DND-41 (cell line): ENCODE results near the gene SERPINE2.

ENCODE experiments used
- ATAC-seq: fragments of 200-7000 bp; cut with Tn5 transposase; 3 replicates; pipeline ENCODE4 v1.9.1; 2021; ENCODE audit warnings: low read depth; ENCODE audit not compliant: insufficient read depth
- DNase-seq: peaks from one replicate; pipeline ENCODE4 v3.0.0-alpha.2; 2020
- H2AFZ ChIP-seq: 2 replicates; pipeline ENCODE4 v1.6.0; 2012; ENCODE audit warnings: low read depth, low read length
- H3K27ac ChIP-seq: 2 replicates; pipeline ENCODE4 v1.5.1; 2012; ENCODE audit warnings: low read length, inconsistent platforms
- H3K27me3 ChIP-seq: fragments of 200-600 bp; sonication (generic); 2 replicates; pipeline ENCODE4 v1.6.0; 2012; ENCODE audit warnings: low read length, mild to moderate bottlenecking, inconsistent platforms; ENCODE audit not compliant: insufficient read depth, poor library complexity
- H3K36me3 ChIP-seq: 2 replicates; pipeline ENCODE4 v1.5.1; 2012; ENCODE audit warnings: low read length, inconsistent platforms; ENCODE audit not compliant: insufficient read depth
- H3K4me1 ChIP-seq: 2 replicates; pipeline ENCODE4 v1.5.1; 2012; ENCODE audit warnings: mild to moderate bottlenecking, low read length; ENCODE audit not compliant: insufficient read depth
- H3K4me2 ChIP-seq: 2 replicates; pipeline ENCODE4 v1.6.0; 2012; ENCODE audit warnings: mild to moderate bottlenecking, moderate library complexity, low read length, inconsistent platforms; ENCODE audit not compliant: insufficient read depth
- H3K4me3 ChIP-seq, 2 experiments: fragments of 200-600 bp in 1 of 2; shearing (Covaris generic) in 1 of 2; 2 replicates each; pipeline ENCODE4 v1.5.1; 2012 to 2016; ENCODE audit warnings: inconsistent platforms in 2 of 2, low read length in 2 of 2, mild to moderate bottlenecking in 2 of 2, low read depth in 1 of 2, moderate library complexity in 1 of 2
- H3K79me2 ChIP-seq: 2 replicates; pipeline ENCODE4 v1.6.0; 2012; ENCODE audit warnings: low read length, inconsistent platforms; ENCODE audit not compliant: insufficient read depth
- H3K9ac ChIP-seq: 2 replicates; pipeline ENCODE4 v1.6.0; 2012; ENCODE audit warnings: low read depth, mild to moderate bottlenecking, inconsistent platforms, low read length, moderate library complexity
- H3K9me3 ChIP-seq: 2 replicates; pipeline ENCODE4 v1.5.1; 2012; ENCODE audit warnings: low read length, moderate library complexity, mild to moderate bottlenecking, inconsistent platforms; ENCODE audit not compliant: insufficient read depth, severe bottlenecking
- H4K20me1 ChIP-seq: 2 replicates; pipeline ENCODE4 v1.6.0; 2012; ENCODE audit warnings: low read length; ENCODE audit not compliant: insufficient read depth
- EZH2 ChIP-seq: IDR thresholded peaks from 3 replicates; pipeline ENCODE4 v1.6.1; 2012; ENCODE audit warnings: borderline replicate concordance, low read depth, mild to moderate bottlenecking, moderate library complexity, low read length, inconsistent platforms; ENCODE audit not compliant: severe bottlenecking
- TF ChIP-seq, protein P1 (sequence below): IDR thresholded peaks from 2 replicates; pipeline ENCODE4 v1.5.1; 2012; ENCODE audit warnings: borderline replicate concordance, low read length, moderate library complexity, mild to moderate bottlenecking; ENCODE audit not compliant: poor library complexity, severe bottlenecking; ENCODE audit errors: extremely low read depth

SERPINE2 gene

DNA sequence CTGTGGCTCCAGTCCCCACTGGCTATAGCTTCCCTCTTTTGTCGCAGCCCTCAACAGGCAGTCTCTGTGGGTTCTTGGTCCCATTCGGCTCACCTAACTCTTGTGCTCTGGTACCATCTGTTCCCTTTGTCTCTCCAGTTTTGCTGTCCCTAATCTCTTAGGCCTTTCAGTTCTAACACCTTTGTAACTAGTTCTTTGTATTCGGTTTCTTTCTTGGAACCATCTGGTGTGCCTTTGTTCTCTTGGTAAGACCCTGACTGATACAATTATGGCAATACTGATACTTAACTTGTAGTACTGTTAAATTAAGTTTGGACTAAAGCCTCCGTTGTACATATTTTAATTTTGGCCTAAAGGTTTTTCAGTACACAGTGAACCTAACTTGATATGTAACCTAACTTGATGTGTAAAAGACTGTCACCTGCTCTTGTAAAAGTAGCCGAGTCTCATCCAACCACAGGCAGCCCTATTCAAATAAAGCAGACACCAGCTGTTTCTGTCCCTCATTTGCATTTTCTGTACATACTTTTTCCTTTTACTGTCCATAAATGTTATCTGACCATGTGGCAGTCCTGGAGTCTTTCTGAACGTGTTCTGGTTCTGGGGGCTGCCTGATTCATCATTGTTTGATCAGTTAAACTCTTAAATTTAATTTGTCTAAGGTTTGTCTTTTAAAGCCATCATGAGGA, 86.7 kb downstream of the SERPINE2 start:
- no peak for ATAC-seq
- H3K27ac ChIP-seq = no peak overlapping the region
- peaks cover 2% of the 10 kb centered on the region for H3K79me2 ChIP-seq
- no peaks in the 10 kb centered on the region for H4K20me1 ChIP-seq
- TF ChIP-seq, protein P1, sequence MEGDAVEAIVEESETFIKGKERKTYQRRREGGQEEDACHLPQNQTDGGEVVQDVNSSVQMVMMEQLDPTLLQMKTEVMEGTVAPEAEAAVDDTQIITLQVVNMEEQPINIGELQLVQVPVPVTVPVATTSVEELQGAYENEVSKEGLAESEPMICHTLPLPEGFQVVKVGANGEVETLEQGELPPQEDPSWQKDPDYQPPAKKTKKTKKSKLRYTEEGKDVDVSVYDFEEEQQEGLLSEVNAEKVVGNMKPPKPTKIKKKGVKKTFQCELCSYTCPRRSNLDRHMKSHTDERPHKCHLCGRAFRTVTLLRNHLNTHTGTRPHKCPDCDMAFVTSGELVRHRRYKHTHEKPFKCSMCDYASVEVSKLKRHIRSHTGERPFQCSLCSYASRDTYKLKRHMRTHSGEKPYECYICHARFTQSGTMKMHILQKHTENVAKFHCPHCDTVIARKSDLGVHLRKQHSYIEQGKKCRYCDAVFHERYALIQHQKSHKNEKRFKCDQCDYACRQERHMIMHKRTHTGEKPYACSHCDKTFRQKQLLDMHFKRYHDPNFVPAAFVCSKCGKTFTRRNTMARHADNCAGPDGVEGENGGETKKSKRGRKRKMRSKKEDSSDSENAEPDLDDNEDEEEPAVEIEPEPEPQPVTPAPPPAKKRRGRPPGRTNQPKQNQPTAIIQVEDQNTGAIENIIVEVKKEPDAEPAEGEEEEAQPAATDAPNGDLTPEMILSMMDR = no peak
- TF ChIP-seq EZH2 = no peak
- peaks cover 8% of the 10 kb centered on the region for H3K4me1 ChIP-seq
- H3K36me3 ChIP-seq = no peaks in the 10 kb centered on the region; the same call in 1 of the 2 replicates
- no peak overlapping the region for H3K4me2 ChIP-seq
- no peak overlapping the region for H2AFZ ChIP-seq
- H3K9ac ChIP-seq = no peak overlapping the region
- no peak overlapping the region for H3K4me3 ChIP-seq
- H3K9me3 ChIP-seq = no peaks in the 10 kb centered on the region
- no peaks in the 10 kb centered on the region for H3K27me3 ChIP-seq
- no peak for DNase-seq

DNA sequence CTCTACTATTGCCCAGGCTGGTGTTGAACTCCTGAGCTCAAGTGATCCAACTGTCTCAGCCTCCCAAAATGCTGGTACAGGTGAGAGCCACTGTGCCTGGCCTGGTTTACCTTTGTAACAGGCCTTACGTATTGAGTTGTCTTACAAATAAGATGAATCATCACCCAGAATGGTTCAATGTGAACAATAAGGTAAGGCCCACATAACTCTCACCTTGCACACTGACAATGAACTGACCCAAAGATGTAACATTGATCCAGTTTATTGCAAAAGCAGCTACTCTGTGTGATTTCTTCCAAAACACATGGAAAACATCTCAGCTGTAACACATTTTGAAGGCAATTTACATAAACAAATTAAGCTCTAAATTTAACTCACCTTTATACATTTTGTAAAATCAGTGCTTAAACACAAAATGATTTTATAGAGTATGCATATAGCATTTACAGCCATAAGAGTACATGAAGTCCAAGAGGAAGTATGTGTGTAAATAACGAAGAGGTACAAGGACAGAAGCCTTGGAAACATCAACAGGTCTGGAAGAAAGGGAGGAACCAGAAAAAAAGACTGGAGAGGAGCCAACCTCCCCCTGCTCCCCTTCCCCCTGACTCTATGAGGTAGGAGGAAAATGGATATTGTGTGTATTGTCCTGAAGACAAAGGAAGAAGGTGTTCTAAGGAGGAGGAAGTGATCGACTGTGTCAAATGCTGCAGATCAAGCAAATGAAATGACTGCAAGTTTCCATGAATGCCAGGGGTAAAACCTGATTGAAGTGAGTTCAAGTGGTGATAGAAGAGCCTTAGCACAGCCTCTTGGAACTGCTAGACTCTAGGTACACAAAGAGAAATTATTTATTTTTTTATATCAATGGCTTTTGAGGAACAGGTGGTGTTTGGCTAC, 88.4 kb downstream of the SERPINE2 start:
- no peak overlapping the region for H2AFZ ChIP-seq
- no peaks in the 10 kb centered on the region for H4K20me1 ChIP-seq
- H3K4me2 ChIP-seq = no peak overlapping the region
- H3K27me3 ChIP-seq = no peaks in the 10 kb centered on the region
- H3K36me3 ChIP-seq = no peaks in the 10 kb centered on the region
- ATAC-seq = no peak
- DNase-seq = no peak
- H3K4me1 ChIP-seq = peaks cover 6% of the 10 kb centered on the region
- 0 out of 2 replicates have a peak, but pooled peaks cover 1% of the 10 kb centered on the region for H3K79me2 ChIP-seq
- H3K9ac ChIP-seq = no peak overlapping the region
- no peak overlapping the region for H3K4me3 ChIP-seq
- no peak overlapping the region for H3K27ac ChIP-seq
- TF ChIP-seq EZH2 = no peak
- TF ChIP-seq, protein P1 = no peak
- H3K9me3 ChIP-seq = no peaks in the 10 kb centered on the region

DNA sequence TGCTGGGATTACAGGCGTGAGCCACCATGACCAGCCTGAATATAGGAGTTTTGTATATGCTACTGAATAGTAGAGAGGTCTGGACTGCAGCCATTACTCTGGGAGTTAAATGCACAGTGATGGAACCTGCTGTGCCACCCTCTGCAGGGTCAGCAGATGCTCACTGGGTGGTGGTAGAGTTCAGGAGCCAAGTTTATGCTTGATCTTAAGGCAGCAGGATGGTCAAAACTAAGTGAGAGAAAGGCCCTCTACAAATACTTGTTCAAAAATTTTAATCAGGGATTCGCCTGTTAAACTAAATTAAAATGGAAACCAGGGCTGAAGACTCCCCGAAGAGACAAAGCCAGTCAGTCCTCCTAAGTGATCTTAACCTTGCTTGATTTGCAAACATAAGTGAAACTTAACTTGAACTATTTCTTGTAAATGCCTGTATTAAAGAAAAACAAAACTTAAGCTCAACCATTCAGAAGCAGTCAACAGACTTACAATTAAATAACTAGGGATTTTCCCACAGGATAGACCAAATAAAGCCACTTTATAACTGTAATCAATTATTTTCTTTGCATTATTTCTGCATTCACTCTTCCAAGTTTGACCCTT, 89.7 kb downstream of the SERPINE2 start:
- ATAC-seq (no peak), DNase-seq (no peak)
- Histone ChIP-seq H3K27me3 (no peaks in the 10 kb centered on the region), H3K4me2 (no peak overlapping the region), H3K9me3 (no peaks in the 10 kb centered on the region), H3K79me2 (peaks cover 11% of the 10 kb centered on the region), H3K4me1 (peaks cover 13% of the 10 kb centered on the region), H3K9ac (no peak overlapping the region), H2AFZ (no peak overlapping the region), H3K36me3 (no peaks in the 10 kb centered on the region; the same call in 1 of the 2 replicates), H3K4me3 (no peak overlapping the region), H4K20me1 (no peaks in the 10 kb centered on the region), H3K27ac (no peak overlapping the region)
- TF ChIP-seq EZH2 = no peak
- TF ChIP-seq, protein P1 = no peak
